Dermis microvascular lymphatic vessel endothelial cell (primary cell): ENCODE measurements around the gene SMAD9. TPM values are rescaled to one million over a fixed set of nuclear protein-coding genes. Genes with fewer than 3 reads are reported as not detected.
A peak's percentile ranks its signal among the peaks of the same experiment; 100 is the strongest.

Source experiments
- DNase-seq, 2 donors: peaks; one replicate each; pipeline versions ENCODE4 v3.0.0 to v3.0.0-alpha.2; 2010; ENCODE audit warnings: low read depth in 2 of 2
- total RNA-seq: library from RNA; depleted of rRNA; stranded (reverse); fragments of >200 nt; gene quantifications from 2 replicates; pipeline ENCODE4 v1.2.1, GENCODE V29; 2014

SMAD9 gene
- total RNA-seq = 14.5 and 19.2 TPM in 2 replicates

DNA sequence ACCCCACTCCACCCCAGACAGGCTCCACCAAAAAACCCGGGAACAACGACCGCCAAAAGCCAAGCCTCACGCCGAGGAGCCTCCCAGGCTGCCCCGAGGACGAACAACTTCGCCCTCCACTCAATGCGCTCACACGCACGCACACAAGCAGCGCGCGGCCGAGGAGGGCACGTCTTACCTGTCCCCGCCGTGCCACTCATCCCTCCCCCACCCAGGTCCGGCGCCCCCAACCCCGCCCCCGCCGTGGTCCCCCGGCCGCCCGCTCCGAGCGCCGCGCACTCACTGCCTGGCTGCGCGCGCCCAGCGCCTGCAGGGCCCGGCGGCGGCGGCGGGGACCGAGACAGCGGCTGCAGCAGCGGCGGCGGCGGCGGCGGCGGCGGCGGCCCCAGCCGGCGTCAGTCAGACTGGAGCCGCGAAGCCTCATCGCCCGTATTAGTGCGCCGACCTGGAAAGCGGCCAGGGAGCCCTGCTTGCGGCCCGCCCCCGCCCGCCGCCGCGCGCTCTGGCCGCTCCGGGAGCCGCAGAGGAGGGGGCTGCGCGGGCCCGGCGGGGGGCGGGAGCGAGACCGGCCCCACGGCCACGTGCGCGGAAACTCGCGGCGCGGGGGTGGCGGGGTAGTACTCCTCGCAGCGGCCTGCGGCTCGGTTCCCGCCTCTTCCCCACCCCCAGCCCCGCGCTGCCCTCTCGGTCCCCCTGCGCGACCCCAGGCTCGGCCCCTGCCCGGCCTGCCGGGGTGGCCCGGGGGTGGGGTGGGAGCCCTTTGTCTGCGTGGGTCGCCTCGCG, at the start of gene SMAD9:
Gene SMAD9, minus strand, starts transcription at position 406 of the 783 bp plus-strand sequence. CDS start 40,549 bp downstream, outside the sequence.
- DNase-seq = peak; percentile 54 to 87

DNA sequence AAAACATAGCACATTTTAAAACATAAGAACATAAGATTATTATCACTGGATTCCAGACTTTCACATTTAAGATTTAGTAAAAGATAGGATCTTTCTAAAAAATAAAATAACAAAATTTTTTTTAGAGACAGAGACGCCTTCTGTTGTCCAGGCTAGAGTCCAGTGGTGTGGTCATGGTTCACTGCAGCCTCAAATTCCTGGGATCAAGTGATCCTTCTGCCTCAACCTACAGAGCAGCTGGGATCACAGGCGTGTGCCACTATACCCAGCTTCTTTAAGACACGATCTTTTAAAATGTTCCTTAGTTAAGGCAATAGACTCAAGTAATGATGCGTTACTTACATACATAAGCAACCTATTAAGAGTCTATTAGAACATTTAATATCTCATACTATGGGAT, 46.4 kb upstream of the SMAD9 start:
- no peak for DNase-seq

DNA sequence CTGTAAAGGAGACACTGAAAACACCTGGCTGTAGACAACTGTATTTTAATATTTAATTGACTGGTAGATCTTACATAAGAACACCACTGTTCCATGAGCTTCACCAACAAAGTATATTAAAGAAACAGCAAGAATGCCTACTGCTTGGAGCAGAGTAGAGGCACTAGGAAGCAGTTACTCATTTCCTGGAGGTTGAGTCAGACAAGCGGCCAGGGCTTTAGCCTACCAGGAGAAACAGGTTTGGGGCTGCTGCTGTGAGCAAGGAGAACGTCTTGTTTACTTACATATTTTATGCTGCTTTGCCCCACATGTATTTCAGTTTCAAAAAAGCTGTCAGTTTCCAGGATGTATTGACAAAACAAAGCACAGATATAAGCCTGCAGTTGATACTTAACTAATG, 45.7 kb upstream of the SMAD9 start:
- peak in 1 of 2 donors; percentile 96 for DNase-seq

DNA sequence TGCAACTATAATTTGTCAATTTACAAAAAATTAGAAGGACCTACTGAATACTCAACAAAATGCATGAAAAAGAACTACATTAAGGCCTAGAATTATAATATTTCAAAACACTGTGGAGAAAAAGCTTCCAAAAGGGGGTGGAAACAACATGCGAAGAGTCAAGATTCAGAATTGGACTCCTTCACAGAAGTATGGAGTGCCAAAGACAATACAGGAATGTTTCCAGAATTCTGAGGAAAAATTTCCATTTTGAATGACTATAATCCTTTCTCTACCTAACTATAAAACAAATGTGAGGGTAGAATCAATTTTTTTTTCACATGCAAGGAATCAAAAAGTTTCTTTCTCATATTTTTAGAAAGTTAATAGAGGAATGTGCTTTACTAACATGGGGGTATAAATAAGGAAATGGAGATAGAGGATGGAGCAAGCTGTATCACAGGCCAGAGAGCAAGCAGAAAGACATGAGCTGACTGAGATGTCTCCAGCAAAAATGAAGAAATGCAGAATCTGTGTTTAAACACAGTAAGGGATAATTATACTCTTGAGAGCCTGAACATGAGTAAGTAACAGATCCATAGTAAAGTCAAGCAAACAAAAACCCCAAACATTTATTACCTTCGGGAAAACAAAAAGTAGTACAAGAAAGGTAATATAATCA, 39.5 kb upstream of the SMAD9 start:
- DNase-seq = no peak

DNA sequence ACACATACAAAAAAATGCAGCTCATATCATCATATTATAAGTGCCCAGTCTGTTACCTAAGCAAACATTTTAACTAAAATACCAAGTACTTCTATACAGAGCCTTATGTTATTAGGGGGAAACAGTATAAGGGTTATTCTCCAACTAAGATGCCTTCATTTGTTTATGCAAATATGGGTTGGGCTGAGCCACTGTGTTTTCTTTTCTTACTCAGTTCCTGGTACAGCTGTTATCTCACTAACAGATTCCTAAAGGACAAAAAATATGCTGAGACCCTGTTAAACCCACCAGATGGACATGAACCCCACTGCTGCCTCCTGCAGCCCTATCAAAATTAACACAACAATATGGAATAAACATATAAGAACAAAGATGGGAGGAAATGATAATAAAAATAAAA, 34.5 kb upstream of the SMAD9 start:
- peak in 1 of 2 donors; percentile 19 for DNase-seq

DNA sequence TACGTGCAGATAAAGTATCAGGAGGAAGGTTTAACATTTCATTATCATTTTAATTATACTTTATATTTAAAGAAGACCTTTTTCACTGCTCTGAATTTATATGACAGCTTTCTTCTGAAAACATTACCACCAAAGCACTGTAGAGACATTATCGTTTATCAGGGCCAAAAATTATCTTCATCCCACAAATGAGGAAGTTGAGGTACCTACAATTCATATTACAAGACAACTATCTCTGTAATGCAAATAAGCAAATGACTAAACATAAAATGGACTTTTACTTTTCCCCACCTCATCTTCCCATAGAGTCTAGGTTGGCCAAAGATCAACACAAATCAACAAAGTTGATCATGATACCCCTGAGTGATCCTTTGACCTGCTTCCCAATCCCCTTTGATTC, 30.9 kb upstream of the SMAD9 start:
- DNase-seq = no peak

DNA sequence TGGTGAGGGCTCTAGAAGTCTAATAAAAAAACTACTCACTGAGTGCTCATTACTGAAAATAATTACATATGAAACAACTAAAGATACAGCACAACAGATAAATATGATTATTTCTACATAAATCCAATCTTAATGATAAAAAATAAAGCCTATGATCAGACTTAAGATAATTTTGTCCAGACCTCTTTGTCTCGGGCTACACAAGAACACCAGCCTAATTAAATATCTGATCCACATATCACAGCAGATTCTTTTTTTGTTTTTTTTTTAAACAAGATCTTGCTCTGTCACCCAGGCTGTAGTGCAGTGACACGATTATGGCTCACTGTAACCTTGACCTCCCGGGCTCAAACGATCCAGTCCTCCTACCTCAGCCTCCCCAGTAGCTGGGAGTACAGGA, 30.3 kb upstream of the SMAD9 start:
- DNase-seq = no peak

DNA sequence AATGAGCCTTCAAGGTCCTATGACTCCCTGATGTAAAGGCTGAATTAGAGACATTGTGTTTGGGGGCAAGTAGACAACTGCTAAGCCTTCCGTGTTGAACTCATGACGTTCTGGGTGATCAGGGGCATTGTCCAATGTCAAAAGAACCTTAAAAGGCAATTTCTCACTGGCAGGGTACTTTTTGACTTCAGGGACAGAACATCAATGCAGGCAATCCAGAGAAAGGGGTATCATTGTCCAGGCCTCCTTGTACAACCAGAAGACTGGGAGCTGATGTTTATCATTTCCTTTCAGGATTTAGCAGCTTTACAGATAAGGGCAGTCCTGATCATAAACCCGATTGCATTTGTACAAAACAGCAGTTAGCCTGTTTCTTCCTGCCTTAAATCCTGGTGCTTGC, 25.0 kb upstream of the SMAD9 start:
- peak in 1 of 2 donors; percentile 25 for DNase-seq

DNA sequence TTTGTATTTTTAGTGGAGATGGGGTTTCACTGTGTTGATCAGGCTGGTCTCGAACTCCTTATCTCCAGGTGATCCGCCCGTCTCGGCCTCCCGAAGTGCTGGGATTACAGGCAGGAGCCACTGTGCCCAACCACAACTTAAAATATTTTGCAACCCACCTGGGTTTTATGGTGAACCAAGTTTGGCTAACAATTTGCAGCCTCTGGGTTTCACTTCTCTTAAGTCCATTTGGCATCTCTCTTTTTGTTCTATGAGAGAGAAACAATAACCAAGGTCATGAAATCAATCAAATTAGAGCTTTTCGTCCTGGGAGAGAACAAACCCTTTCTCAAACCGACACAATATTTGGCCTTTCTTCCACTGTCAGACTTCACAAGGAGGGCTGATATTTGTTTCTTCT, 5.6 kb upstream of the SMAD9 start:
- no peak for DNase-seq

DNA sequence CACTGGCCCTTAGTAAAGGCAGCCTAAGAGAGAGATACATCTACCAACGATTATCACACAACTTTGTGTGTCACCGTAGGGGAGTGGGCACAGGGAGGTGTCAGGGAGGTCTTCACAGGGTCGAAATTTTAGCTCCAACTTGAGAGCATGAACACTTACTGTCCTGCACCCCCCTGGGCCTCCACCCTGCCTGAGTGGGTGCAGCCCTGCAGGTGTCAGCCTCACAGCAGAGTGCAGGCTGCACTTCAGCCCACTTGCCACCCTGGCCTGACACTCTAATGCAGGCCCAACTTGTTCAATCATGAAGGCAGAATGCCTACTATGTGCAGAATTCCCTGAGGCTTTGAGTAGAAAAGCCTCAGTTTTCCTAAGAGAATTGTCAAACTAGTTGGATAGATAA, 4.0 kb upstream of the SMAD9 start:
- no peak for DNase-seq

DNA sequence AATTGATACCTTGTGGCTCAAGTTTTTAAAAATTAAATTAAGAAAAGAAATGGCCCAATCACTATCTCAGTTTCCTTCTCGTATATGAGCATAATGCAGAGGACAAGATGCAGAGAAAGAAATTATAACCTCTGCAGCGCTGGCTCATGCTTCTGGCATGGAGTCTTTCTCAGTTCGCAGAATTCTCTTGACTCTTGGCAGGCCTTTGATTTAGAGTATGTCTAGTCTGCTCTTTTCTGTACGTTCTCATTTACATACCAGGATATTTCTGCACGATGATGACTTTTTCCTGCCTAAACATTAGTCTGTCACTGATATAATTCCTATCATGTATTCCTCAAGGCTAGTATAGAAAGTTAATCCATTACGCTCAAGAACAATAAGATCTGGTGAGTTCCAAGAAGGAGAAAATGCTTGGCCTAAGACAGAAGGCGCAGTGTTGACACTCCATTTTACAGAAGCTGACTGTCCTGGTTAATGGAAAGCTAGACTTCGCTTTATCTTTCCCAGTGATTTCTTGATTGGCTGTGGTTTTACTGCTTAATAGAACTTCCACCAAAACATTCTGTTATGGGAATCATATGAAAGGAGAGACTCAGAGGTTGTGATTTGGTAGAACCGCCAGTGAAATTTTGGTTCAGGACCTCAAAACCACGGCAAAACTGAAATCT, 1.7 kb upstream of the SMAD9 start:
- DNase-seq = no peak

DNA sequence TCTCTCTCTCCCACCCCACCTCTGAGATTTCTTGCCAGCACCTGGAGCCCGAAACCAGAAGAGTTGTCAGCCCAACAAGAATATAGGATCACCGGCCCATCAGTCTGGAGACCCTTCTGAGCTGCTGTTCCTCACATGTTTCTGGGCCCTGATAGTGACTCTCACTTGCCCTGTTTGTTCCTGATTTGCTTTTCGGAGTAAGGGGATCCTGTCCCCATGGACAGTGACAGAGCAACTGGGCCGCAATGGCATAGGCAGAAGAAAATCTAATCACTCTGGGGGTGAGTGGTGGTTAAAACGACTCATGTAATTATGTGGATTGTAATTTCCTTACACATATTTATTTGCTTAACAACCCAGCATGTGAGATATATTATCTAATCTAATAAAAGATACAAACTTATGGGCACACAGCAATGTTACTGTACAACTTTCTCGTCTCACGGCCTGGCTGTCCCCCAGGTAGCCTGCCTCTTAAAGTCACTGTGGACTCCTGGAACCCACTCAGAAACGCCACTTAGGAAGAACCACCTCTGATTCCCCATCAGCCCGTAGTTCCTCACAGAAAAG, 663 bp upstream of the SMAD9 start:
- no peak for DNase-seq

DNA sequence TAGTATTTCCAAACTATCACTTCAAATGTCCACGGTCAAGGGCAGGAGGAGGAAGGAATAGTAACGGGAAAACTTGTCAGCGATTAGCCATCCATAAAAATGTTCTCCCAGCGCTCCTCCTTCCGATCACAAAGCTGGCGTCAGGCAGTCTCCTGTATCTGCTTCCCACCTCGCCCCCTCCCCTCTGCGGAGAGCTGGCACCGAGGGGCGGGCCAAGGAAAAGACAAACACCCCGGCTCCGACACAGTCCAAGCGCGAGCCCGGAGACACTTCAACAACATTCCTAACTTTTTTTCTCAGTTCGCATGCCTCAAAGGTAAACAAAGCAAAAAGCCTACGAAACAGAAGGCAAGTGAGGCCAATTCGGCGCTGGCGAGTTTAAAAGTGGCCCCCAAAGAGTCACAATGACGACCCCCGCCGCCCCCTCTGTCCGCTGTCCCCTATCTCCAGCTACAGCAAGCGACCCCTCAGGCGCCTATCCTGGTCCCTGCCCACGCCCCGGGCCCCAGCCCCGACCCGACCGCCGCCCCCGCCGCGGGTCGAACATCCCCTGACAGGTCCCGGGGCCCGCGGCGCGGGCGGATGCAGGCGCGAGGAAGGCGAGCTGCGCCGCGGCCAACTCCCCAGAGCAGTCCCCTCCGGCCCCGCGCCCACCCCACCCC, 736 bp downstream of the SMAD9 start:
- peak; percentile 23 to 69 for DNase-seq

DNA sequence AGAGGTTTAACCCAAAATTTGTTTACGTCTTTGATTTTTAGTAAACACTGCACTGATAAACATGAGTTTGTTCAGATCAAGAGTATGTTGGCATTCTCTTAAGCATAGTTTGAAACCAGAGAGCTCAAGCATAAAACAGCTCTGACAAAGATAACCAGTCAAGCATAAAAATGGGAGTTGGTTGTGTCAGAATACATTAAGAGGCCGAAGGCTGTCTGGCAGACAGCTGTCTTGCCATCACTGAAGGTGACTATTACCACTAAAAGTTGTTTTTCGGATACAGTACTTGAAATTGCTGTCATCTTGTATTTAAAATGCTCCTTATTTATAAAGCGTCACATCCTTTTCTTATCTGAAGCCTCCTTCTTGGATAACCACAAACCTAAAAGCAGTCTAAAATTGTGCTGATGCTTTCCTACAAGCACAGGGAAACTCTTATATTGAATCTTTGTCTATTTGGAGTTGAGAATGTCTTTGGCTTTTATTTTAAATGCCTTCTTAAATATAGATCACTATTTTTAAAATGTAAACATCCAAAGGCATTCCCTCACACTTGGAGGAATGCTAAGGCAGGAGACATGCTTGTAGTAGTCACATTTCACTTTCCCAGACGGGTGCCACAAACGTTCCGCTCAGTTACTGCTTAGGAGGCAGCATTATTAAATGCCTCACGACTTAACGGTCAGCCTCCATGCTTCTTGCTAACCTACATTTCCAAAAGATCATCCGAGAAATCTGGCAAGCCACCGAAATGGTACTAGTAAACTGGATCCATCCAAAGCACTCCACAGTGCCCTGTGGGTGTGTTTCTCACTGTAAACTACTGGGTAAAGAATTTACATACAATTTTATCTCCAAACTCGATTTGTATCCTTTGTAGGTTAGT, 1.5 kb downstream of the SMAD9 start:
- peak in 1 of 2 donors; percentile 30 for DNase-seq

DNA sequence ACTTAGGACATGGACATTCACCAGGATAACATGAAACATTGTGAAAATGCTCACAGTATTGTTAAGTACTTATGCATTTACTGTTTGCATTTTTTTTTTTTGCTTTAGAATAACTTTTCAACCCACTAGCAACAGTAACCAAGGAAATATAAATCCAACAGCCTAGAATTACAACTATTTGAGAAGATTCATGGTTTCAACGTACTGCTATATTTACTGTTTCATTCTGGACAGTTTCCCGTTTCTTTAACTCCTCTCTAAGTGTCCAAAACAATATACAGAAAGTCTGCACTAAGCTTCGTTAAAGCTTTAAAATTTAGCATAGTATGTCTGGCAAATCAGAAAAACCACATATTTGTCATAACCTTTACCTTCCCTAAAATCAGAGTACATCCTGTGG, 2.7 kb downstream of the SMAD9 start:
- DNase-seq = peak; percentile 13 to 39

DNA sequence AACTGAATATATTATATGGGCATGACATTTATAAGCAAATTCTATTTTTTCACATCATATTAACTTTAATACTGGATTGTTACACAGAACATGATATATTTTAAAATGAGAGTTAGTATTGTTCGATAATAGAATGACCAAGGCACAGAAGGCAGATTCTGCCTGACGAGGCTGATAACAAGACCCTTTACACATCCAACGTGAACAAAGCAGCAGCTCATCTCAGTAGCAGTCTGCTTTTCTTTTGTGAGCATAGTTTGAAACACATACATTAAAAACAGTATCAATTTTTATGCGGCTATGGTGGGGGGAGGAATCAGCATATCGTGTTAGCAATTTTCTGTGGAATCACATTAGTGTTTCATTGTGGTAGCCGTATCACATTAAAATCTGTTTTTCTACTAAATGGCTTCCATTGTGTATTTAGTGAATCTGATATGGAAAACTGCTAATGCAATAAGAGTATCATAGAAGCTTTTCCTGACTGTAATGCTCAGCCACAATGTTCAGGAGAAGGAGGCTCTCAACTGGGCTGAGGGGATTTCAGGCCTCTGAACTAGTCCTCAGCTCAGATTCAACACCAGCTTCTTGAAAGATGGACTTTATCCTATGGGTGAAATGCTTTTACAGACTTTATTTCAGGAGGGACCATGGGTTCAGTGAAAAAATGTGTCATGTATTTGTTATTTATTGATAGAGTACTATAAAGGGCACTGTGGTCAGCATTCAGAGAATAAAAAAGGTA, 4.0 kb downstream of the SMAD9 start:
- DNase-seq = no peak

DNA sequence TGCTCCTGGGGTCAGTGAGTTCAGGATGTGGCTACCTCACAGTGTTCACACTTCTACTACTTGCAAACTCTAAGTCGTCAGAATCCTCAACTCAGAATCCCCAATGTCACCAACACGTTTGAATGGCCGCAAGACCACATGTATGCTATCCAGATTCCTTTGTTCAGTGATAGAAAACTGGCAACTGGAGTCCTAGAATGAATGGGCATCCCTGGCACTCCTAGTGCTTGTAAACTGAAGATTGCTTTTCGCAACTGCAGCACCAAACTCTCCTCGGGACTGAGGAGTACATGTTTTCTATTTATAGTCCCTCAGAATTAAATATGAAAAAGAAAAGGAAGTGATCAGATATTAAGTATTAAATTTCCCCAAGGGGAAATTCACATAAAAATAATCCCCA, 4.9 kb downstream of the SMAD9 start:
- DNase-seq = no peak

DNA sequence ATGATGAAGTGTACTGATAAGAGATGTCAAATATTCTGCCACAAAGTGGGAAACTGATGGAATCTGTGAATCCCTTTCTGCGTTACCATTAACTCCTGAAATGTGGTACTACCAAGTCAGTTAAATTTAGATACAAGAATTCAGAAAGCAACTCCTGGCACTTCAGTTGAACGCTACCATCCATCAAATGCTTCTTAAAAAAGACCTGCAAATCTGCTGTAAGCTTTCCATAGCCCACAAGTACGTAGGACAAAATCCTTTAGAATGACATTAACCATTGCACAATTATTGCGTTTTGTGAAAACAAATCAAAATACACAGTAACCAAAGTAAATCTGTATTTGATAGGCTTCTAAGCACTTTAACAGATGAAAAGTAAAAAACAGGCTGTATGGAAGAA, 5.4 kb downstream of the SMAD9 start:
- DNase-seq = no peak

DNA sequence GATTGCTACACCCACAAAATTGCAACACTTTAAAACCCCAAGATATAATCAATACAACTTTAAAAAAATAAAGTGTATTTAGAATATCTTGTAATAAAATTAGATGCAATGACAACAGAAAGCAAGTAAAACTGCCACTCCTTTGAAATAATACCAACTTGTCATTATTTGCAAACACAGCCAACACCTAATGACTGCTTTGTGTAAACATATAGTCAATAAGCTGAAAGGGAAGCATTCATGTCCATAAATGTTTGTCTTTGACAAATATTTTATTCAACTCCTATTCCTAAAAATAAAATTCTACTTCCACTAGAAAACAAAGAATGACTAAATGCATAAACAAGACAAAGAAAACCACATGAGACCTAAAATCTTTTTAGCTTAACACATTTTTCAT, 6.6 kb downstream of the SMAD9 start:
- no peak for DNase-seq

DNA sequence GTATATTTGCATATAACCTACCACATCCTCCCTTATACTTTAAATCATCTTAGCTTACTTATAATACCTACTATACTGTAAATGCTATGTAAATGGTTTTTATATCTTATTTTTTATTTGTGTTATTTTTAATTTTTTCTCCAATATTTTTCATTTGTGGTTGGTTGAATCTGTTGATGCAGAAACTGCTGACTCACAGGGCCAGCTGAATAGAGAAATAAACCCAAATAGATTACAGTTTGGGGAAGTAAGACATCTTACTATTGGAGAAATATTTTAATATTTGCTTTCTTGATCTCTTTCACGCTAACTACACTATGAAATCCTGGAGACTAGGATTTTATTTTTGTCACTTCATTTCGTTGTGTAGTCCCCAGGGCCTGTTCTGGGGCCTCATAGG, 7.1 kb downstream of the SMAD9 start:
- DNase-seq = no peak
